IMR-90 (cell line): Measurements from ENCODE around the gene CHRM3. TPM values are rescaled to one million over a fixed set of nuclear protein-coding genes. Genes with fewer than 3 reads are reported as not detected.

Source experiments
- ATAC-seq: fragments of 200-7000 bp; cut with Tn5 transposase; 2 replicates; pipeline ENCODE4 v1.9.1; 2020; ENCODE audit warnings: low read depth, mild to moderate bottlenecking, moderate library complexity
- Bru-seq: library from RNA; stranded (reverse); fragments of 400-500 nt; gene quantifications from one replicate; lab custom pipeline; 2021; lab: Mats Ljungman, UMichigan
- BruChase-seq, 2 experiments: library from RNA; stranded (reverse); fragments of 400-500 nt; gene quantifications; one replicate each; lab custom pipeline; 2021; lab: Mats Ljungman, UMichigan
- BruUV-seq: library from RNA; stranded (reverse); fragments of 400-500 nt; replicated peaks from 2 replicates; lab custom pipeline; 2021; lab: Mats Ljungman, UMichigan
- CTCF ChIA-PET: fragments of 300-600 bp; formaldehyde crosslinking; extraction: SDS; loops from one replicate; lab custom pipeline; 2021; ENCODE audit warnings: antibody characterized with exemption; lab: Yijun Ruan, JAX
- POLR2A ChIA-PET: fragments of 300-600 bp; sonication (Branson Sonifier 250); formaldehyde crosslinking; loops from one replicate; lab custom pipeline; 2022; ENCODE audit warnings: antibody characterized with exemption; ENCODE audit not compliant: unreplicated experiment; lab: Charles Lee
- DNase-seq: peaks from one replicate; pipeline ENCODE4 v3.0.0; 2013
- H2AFZ ChIP-seq: replicated peaks from 2 replicates; pipeline ENCODE3; 2013; ENCODE audit warnings: low read length, mild to moderate bottlenecking; ENCODE audit not compliant: poor library complexity
- H2AK5ac ChIP-seq: 2 replicates; pipeline ENCODE4 v1.6.1; 2013; ENCODE audit warnings: low read depth, low read length, inconsistent platforms
- H2AK9ac ChIP-seq: replicated peaks from 2 replicates; pipeline ENCODE3; 2013; ENCODE audit warnings: mild to moderate bottlenecking, low read depth, low read length, moderate library complexity; ENCODE audit not compliant: poor library complexity
- H2BK120ac ChIP-seq: 2 replicates; pipeline ENCODE4 v1.6.1; 2013; ENCODE audit warnings: low read depth, low read length, inconsistent platforms
- H2BK15ac ChIP-seq: 3 replicates; pipeline ENCODE4 v1.6.1; 2013; ENCODE audit warnings: low read depth, low read length, inconsistent platforms
- H2BK20ac ChIP-seq: 2 replicates; pipeline ENCODE4 v1.6.1; 2013; ENCODE audit warnings: low read depth, mild to moderate bottlenecking, inconsistent platforms, low read length, moderate library complexity
- H2BK5ac ChIP-seq: 2 replicates; pipeline ENCODE4 v1.6.1; 2013; ENCODE audit warnings: mild to moderate bottlenecking, low read depth, low read length, inconsistent platforms; ENCODE audit not compliant: poor library complexity, severe bottlenecking
- H3K14ac ChIP-seq: replicated peaks from 2 replicates; pipeline ENCODE4 v1.6.1; 2013; ENCODE audit warnings: low read depth, low read length, inconsistent platforms
- H3K18ac ChIP-seq: 2 replicates; pipeline ENCODE4 v1.6.1; 2013; ENCODE audit warnings: low read depth, low read length, control low read depth
- H3K23ac ChIP-seq: 2 replicates; pipeline ENCODE4 v1.6.1; 2013; ENCODE audit warnings: low read depth, low read length, inconsistent platforms
- H3K27ac ChIP-seq: 2 replicates; pipeline ENCODE4 v1.5.1; 2013; ENCODE audit warnings: mild to moderate bottlenecking, control low read depth, low read length; ENCODE audit not compliant: insufficient read depth
- H3K27me3 ChIP-seq: 2 replicates; pipeline ENCODE4 v1.6.1; 2013; ENCODE audit warnings: low read length; ENCODE audit not compliant: control insufficient read depth, insufficient read depth
- H3K36me3 ChIP-seq: 2 replicates; pipeline ENCODE4 v1.6.1; 2013; ENCODE audit warnings: low read length, mixed read lengths; ENCODE audit not compliant: control insufficient read depth, insufficient read depth
- H3K4ac ChIP-seq: 2 replicates; pipeline ENCODE4 v1.6.1; 2013; ENCODE audit warnings: low read depth, low read length, inconsistent platforms
- H3K4me1 ChIP-seq: 2 replicates; pipeline ENCODE4 v1.6.1; 2013; ENCODE audit warnings: low read length, mixed read lengths; ENCODE audit not compliant: control insufficient read depth, insufficient read depth
- H3K4me2 ChIP-seq: 2 replicates; pipeline ENCODE4 v1.6.1; 2013; ENCODE audit warnings: low read depth, mild to moderate bottlenecking, control low read depth, low read length, moderate library complexity
- H3K4me3 ChIP-seq: 2 replicates; pipeline ENCODE4 v1.5.1; 2013; ENCODE audit warnings: low read depth, mild to moderate bottlenecking, control low read depth, low read length, moderate library complexity; ENCODE audit not compliant: insufficient read depth
- H3K56ac ChIP-seq: 2 replicates; pipeline ENCODE4 v1.6.1; 2013; ENCODE audit warnings: low read length, inconsistent platforms; ENCODE audit not compliant: insufficient read depth; ENCODE audit errors: extremely low read depth
- H3K79me1 ChIP-seq, 2 experiments: 2 replicates each; pipeline ENCODE4 v1.6.1; 2013; ENCODE audit warnings: low read length in 2 of 2, inconsistent platforms in 1 of 2, low read depth in 1 of 2
- H3K9ac ChIP-seq: 2 replicates; pipeline ENCODE4 v1.6.1; 2013; ENCODE audit warnings: low read depth, low read length, control low read depth
- H3K9me1 ChIP-seq: 2 replicates; pipeline ENCODE4 v1.6.1; 2013; ENCODE audit warnings: low read length, inconsistent platforms; ENCODE audit not compliant: insufficient read depth
- H3K9me3 ChIP-seq: 2 replicates; pipeline ENCODE4 v1.6.1; 2013; ENCODE audit warnings: low read length; ENCODE audit not compliant: control insufficient read depth, insufficient read depth
- H4K20me1 ChIP-seq: 2 replicates; pipeline ENCODE4 v1.6.1; 2013; ENCODE audit warnings: low read length, inconsistent platforms; ENCODE audit not compliant: insufficient read depth
- H4K5ac ChIP-seq: 2 replicates; pipeline ENCODE4 v1.6.1; 2013; ENCODE audit warnings: mild to moderate bottlenecking, low read depth, low read length, control low read depth
- H4K8ac ChIP-seq, 2 experiments: 2 replicates each; pipeline ENCODE4 v1.6.1; 2013; ENCODE audit warnings: low read depth in 2 of 2, low read length in 2 of 2, control low read depth in 1 of 2, inconsistent platforms in 1 of 2
- H4K91ac ChIP-seq: 2 replicates; pipeline ENCODE4 v1.6.1; 2013; ENCODE audit warnings: low read depth, low read length, inconsistent platforms; ENCODE audit not compliant: insufficient read depth
- BHLHE40 ChIP-seq: fragments of 150-350 bp; IDR thresholded peaks from 2 replicates; pipeline ENCODE4 v1.6.1; 2016; ENCODE audit warnings: mild to moderate bottlenecking, low read depth, low read length
- CEBPB ChIP-seq: IDR thresholded peaks from 2 replicates; pipeline ENCODE4 v1.6.1; 2012; ENCODE audit warnings: low read depth, low read length, improper control_type of control experiment
- MAFK ChIP-seq: IDR thresholded peaks from 2 replicates; pipeline ENCODE4 v1.6.1; 2012; ENCODE audit warnings: low read depth, low read length, improper control_type of control experiment
- MAZ ChIP-seq: IDR thresholded peaks from 2 replicates; pipeline ENCODE4 v1.6.1; 2012; ENCODE audit warnings: low read depth, mild to moderate bottlenecking, low read length, improper control_type of control experiment, moderate library complexity, borderline replicate concordance
- NFE2L2 ChIP-seq: fragments of 150-350 bp; IDR thresholded peaks from 2 replicates; pipeline ENCODE4 v1.6.1; 2016; ENCODE audit warnings: low read depth, mild to moderate bottlenecking, low read length
- POLR2A ChIP-seq: IDR thresholded peaks from 2 replicates; pipeline ENCODE4 v1.6.1; 2012; ENCODE audit warnings: mild to moderate bottlenecking, low read depth, low read length
- RCOR1 ChIP-seq: IDR thresholded peaks from 2 replicates; pipeline ENCODE4 v1.6.1; 2012; ENCODE audit warnings: mild to moderate bottlenecking, low read length, improper control_type of control experiment; ENCODE audit not compliant: insufficient replicate concordance
- RFX5 ChIP-seq: IDR thresholded peaks from 2 replicates; pipeline ENCODE4 v1.8.0; 2012; ENCODE audit warnings: low read depth, mild to moderate bottlenecking, low read length, moderate library complexity
- WGBS, 2 experiments: methylation state at CpG; one replicate each; pipeline versions ENCODE4 v1.1.5 to v1.1.7; 2013; ENCODE audit warnings: missing lambda C conversion rate in 2 of 2; ENCODE audit not compliant: insufficient read length in 1 of 2; ENCODE audit errors: extremely low coverage in 2 of 2; 5-methylcytosine and 5-hydroxymethylcytosine counted together
- dilution Hi-C: fragments of 300-500 bp; cut with HindIII; formaldehyde crosslinking; loops from one replicate; pipeline ENCODE4 v1.14.3; 2018; ENCODE audit warnings: low sequenced_read_pairs; ENCODE audit not compliant: unreplicated experiment
- in situ Hi-C: fragments of 300-500 bp; cut with MboI; formaldehyde crosslinking; loops from 3 replicates; pipeline ENCODE4 v1.14.3; 2019; ENCODE audit warnings: low sequenced_read_pairs, inconsistent platforms, mixed read lengths
- intact Hi-C: fragments of 100-400 bp; cut with micrococcal nuclease; formaldehyde crosslinking; loops from 2 replicates; pipeline ENCODE4 v1.10.0; 2022
- long read RNA-seq: library from polyadenylated mRNA; unstranded; transcript quantifications from one replicate; pipeline ENCODE4 v2.0.0, GENCODE V29; 2021; ENCODE audit not compliant: unreplicated experiment
- polyA plus RNA-seq, 3 experiments: library from polyadenylated mRNA; depleted of rRNA; stranded (reverse); fragments of >200 nt; gene quantifications; 2 replicates each; pipeline ENCODE4 v1.2.3, GENCODE V29; 2012; ENCODE audit warnings: low replicate concordance in 1 of 3
- total RNA-seq: library from RNA; depleted of rRNA; stranded (reverse); fragments of >200 nt; gene quantifications from 2 replicates; pipeline ENCODE4 v1.2.3, GENCODE V29; 2012; rRNA removed
- TF ChIP-seq, protein P1 (sequence below): conservative IDR thresholded peaks from 2 replicates; pipeline ENCODE4 v1.5.1; 2012; ENCODE audit warnings: mild to moderate bottlenecking, low read depth, low read length, improper control_type of control experiment

CHRM3 gene
- total RNA-seq (not detected in 2 replicates), polyA plus RNA-seq (2012; rRNA removed) (not detected in 2 replicates), Bru-seq, nascent RNA (percentile 3 among the genes with signal in this experiment), BruChase-seq, experiment 1, labeled RNA remaining after a 6-hour chase (percentile 1 among the genes with signal in this experiment), BruChase-seq, experiment 2, labeled RNA remaining after a 2-hour chase (percentile 2 among the genes with signal in this experiment)
- polyA plus RNA-seq (2012; cell fraction: cytosol; rRNA removed), result not detected in 2 replicates
- not detected in 2 replicates for polyA plus RNA-seq (2012; cell fraction: nucleus; rRNA removed; ENCODE audit: low replicate concordance)
- long read RNA-seq, result 0 reads

DNA sequence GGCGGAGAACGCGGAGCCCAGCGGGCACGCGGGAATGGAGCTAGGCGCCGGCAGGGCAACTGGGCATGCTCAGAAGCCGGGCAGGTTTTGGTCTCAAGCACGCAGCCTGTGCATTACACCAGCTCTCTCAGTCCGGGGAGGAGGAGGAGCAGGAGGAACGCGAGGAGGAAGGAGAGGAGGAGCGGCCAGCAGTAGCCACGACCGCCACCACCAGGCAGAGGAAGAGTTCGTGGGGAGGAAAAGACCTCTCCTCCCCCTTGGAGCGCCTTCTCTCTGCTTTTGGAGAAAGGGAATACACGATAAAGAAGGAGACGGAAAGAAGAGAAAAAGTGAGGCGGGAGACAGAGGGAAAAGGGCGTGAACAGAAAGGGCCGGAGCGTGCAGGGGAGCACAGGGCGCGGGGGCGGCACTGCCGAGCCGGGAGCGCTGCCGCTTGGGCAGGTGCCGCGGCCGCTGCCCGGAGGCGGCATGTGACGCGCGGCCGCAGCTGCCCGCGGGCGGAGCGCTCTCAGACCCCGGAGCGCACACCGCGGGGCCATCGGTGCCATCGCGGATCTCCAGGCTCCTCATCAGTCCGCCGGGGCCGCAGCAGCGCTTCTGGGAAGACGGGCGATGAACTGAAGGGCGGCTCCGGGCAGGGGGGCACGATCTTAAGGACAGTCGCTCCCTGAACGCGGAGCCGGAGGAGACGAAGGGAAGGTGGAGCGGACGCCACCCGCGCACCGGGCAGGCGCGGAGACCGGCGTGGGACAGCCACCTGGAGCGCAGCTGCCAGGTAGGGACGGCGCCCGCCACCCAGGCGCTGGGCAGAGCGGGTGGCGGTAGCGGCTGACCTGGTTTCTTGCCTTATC lies at the start of gene CHRM3:
CHRM3 (plus strand) TSS at position 116 of the 851 bp plus-strand sequence. CDS start 520,884 bp downstream, outside the sequence.
- Histone ChIP-seq H3K14ac (no peak within 1 kb of the TSS), H2AK5ac (no peak within 1 kb of the TSS), H2BK20ac (no peak within 1 kb of the TSS), H2BK120ac (no peak within 1 kb of the TSS), H4K20me1 (no peaks in the 10 kb centered on the region), H3K9me1 (no peaks in the 10 kb centered on the region), H3K18ac (no peak within 1 kb of the TSS), H4K5ac (no peak within 1 kb of the TSS), H2AFZ (no peak within 1 kb of the TSS), H3K23ac (no peak within 1 kb of the TSS), H3K4ac (no peak within 1 kb of the TSS), H3K79me1 (no peaks in the 10 kb centered on the region), H4K91ac (no peak within 1 kb of the TSS), H3K27ac (no peak within 1 kb of the TSS), H3K9ac (no peak within 1 kb of the TSS), H3K9me3 (peaks cover 9% of the 10 kb centered on the region; the same call in 1 of the 2 replicates), H2BK5ac (no peak within 1 kb of the TSS), H3K4me1 (no peaks in the 10 kb centered on the region), H3K36me3 (no peaks in the 10 kb centered on the region), H3K4me3 (no peak within 1 kb of the TSS), H3K27me3 (peaks cover 6% of the 10 kb centered on the region; the same call in 1 of the 2 replicates), H2BK15ac (no peak within 1 kb of the TSS), H3K4me2 (no peak within 1 kb of the TSS; the same call in 1 of the 2 replicates), H3K56ac (no peak within 1 kb of the TSS), H4K8ac (no peak within 1 kb of the TSS), H2AK9ac (no peak within 1 kb of the TSS)
- dilution Hi-C loops (no loop called here), in situ Hi-C loops (no loop called here), intact Hi-C loops (no loop called here)
- ATAC-seq (no peak), DNase-seq (no peak)
- CTCF ChIA-PET, result no interaction called here
- POLR2A ChIA-PET, result no interaction called here
- no TSS peak for BruUV-seq
- 2% methylated on average over 37 of the region's 82 CpGs; no CpG with 5 or more reads in 1 of the 2 experiments for WGBS, 2 experiments
- no peak for TF ChIP-seq MAZ
- no peak for TF ChIP-seq NFE2L2
- no peak for TF ChIP-seq BHLHE40
- no peak for TF ChIP-seq RFX5
- no peak for TF ChIP-seq MAFK
- TF ChIP-seq, protein P1, sequence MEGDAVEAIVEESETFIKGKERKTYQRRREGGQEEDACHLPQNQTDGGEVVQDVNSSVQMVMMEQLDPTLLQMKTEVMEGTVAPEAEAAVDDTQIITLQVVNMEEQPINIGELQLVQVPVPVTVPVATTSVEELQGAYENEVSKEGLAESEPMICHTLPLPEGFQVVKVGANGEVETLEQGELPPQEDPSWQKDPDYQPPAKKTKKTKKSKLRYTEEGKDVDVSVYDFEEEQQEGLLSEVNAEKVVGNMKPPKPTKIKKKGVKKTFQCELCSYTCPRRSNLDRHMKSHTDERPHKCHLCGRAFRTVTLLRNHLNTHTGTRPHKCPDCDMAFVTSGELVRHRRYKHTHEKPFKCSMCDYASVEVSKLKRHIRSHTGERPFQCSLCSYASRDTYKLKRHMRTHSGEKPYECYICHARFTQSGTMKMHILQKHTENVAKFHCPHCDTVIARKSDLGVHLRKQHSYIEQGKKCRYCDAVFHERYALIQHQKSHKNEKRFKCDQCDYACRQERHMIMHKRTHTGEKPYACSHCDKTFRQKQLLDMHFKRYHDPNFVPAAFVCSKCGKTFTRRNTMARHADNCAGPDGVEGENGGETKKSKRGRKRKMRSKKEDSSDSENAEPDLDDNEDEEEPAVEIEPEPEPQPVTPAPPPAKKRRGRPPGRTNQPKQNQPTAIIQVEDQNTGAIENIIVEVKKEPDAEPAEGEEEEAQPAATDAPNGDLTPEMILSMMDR, result no peak
- no peak for TF ChIP-seq RCOR1
- TF ChIP-seq CEBPB, result no peak
- no peak for TF ChIP-seq POLR2A
